T-helper 2 cell (primary cell): ENCODE measurements around the gene CRHBP.

Source experiments
- DNase-seq, 5 experiments: peaks; one replicate each; pipeline versions ENCODE4 v3.0.0 to v3.0.0-alpha.2; 2012 to 2022

CRHBP gene

GRCh38 chr5:77017668-77018067 is 64.8 kb downstream of the CRHBP start:
- no peak for DNase-seq
